ENCODE results near the gene OR52A1.

Gene OR52A1

DNA sequence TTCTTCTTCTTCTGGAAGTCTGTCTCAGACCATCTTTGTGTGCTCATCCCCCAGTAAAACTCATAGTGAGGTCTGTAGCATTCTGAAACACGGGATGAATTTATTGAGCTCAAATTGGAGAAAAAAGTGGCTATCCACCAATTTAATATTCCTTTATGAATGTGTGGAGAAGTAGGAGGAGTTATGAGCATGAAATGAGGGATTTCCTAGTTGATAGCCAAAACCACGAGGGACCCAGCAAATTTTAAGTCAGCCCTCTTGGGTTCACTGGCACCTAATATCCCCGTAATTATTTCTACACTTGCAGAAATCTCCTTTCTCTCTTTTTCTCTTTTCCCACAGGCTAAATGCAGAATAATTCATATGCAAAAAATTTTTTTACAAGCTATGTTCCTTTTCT lies at the start of gene OR52A1:
TSS of gene OR52A1 (minus strand) at position 101 of the 400 bp plus-strand sequence. CDS start 2,388 bp downstream, outside the sequence.
- Histone ChIP-seq H3K4me1 (ENCODE audit: control insufficient read depth, insufficient read depth, low read length) (no peaks in the 10 kb centered on the region), H3K9ac (ENCODE audit: low read depth, low read length) (no peak within 1 kb of the TSS), H3K36me3 (ENCODE audit: control insufficient read depth, insufficient read depth, low read length) (no peaks in the 10 kb centered on the region), H3K9me3 (ENCODE audit: control insufficient read depth, insufficient read depth, low read length) (no peaks in the 10 kb centered on the region), H3K27me3 (ENCODE audit: control insufficient read depth, insufficient read depth, low read length) (no peaks in the 10 kb centered on the region), H3K4me3 (ENCODE audit: low read depth, low read length) (no peak within 1 kb of the TSS)

DNA sequence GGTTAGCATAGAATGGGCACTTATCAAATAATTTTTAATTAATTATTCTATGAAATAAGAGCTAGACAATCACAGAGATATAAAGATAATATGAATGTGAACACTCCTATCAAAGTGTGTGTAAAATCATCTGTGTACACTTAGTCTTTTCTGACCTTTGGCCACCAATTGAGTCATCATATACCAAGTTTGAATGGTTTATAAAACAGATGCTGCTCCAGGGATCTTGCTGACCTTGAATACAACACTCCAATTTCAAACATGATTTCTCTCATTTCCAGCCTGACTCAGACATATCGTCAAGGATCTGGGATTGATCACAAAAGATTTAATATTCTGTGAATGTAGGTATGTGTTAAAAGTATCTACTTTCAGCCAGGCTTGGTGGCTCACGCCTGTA lies 48.8 kb upstream of the OR52A1 start:
- Histone ChIP-seq H3K4me3 (ENCODE audit: low read depth, low read length) (no peak overlapping the region), H3K27me3 (ENCODE audit: control insufficient read depth, insufficient read depth, low read length) (no peaks in the 10 kb centered on the region), H3K36me3 (ENCODE audit: control insufficient read depth, insufficient read depth, low read length) (no peaks in the 10 kb centered on the region), H3K9ac (ENCODE audit: low read depth, low read length) (no peak overlapping the region), H3K4me1 (ENCODE audit: control insufficient read depth, insufficient read depth, low read length) (no peaks in the 10 kb centered on the region), H3K9me3 (ENCODE audit: control insufficient read depth, insufficient read depth, low read length) (no peaks in the 10 kb centered on the region)

DNA sequence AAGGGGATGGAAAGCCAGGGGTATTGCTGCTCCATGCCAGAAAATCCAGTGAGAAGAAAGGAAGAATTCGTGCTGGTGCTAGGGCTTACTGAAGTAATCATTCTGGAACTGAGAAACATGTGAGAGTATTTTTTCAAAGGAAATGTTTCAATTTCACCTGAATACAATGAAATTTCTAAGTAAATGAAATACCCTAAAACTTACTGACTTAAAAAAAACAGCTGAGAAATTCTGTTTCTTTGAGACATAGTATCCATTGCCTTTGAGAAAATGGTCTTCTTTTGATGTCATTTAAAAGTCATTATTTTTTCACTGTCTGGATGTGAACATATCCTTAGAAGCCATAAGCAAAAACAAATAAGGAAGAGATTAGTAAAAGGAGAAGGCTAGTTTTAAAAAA lies 46.0 kb upstream of the OR52A1 start, which contains the start of gene OR51V1:
TSS of gene OR51V1 (minus strand) at position 101 of the 400 bp plus-strand sequence. CDS start at position 101, 0 bp downstream.
- H3K9me3 ChIP-seq (ENCODE audit: control insufficient read depth, insufficient read depth, low read length) = no peaks in the 10 kb centered on the region
- no peaks in the 10 kb centered on the region for H3K27me3 ChIP-seq (ENCODE audit: control insufficient read depth, insufficient read depth, low read length)
- no peaks in the 10 kb centered on the region for H3K4me1 ChIP-seq (ENCODE audit: control insufficient read depth, insufficient read depth, low read length)
- H3K4me3 ChIP-seq (ENCODE audit: low read depth, low read length) = no peak within 1 kb of the TSS
- no peaks in the 10 kb centered on the region for H3K36me3 ChIP-seq (ENCODE audit: control insufficient read depth, insufficient read depth, low read length)
- no peak within 1 kb of the TSS for H3K9ac ChIP-seq (ENCODE audit: low read depth, low read length)

DNA sequence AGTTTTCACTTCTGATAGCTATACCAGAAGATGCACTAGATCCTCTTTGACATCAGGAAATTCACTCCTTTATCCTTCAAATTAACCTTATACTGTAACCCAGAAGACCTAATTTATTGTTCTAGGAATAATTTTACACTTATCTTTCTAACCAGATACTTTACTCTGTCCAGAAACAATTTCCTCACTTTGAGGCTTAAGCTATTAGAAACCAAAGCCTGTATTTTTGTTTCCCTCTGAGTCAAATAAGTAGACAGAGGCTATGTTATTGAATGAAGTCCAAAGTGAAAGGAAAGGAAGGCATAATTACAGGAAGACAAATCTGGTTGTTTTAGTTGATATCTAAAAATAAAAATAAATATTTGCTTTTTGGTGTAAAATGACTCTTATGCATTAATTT lies 43.7 kb upstream of the OR52A1 start:
- Histone ChIP-seq H3K9me3 (ENCODE audit: control insufficient read depth, insufficient read depth, low read length) (no peaks in the 10 kb centered on the region), H3K27me3 (ENCODE audit: control insufficient read depth, insufficient read depth, low read length) (no peaks in the 10 kb centered on the region), H3K4me1 (ENCODE audit: control insufficient read depth, insufficient read depth, low read length) (no peaks in the 10 kb centered on the region)

DNA sequence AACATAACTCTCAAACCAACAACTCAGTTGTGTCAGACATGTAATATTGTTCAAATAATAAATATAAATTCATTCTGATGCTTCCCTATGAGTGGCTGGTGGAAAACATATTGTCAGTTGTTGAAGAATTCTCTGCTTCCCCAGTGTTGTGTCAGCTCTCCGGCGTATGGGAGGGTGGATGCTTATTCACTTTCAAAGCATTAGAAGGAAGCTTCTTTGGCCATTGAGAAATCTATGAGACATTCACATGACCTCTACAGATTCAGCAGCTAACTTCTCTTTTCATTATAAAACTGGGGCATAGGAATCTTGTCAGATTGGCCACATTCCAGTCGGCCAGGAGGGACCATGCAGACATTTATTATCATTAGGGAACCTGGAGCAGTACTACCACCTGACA lies 43.0 kb upstream of the OR52A1 start:
- Histone ChIP-seq H3K4me1 (ENCODE audit: control insufficient read depth, insufficient read depth, low read length) (no peaks in the 10 kb centered on the region), H3K9me3 (ENCODE audit: control insufficient read depth, insufficient read depth, low read length) (no peaks in the 10 kb centered on the region), H3K27me3 (ENCODE audit: control insufficient read depth, insufficient read depth, low read length) (no peaks in the 10 kb centered on the region), H3K4me3 (ENCODE audit: low read depth, low read length) (no peak overlapping the region), H3K9ac (ENCODE audit: low read depth, low read length) (no peak overlapping the region), H3K36me3 (ENCODE audit: control insufficient read depth, insufficient read depth, low read length) (no peaks in the 10 kb centered on the region)

More for the DNA sequence above, 43.7 kb upstream of the OR52A1 start:
- H3K4me3 ChIP-seq (ENCODE audit: low read depth, low read length) = no peak overlapping the region
- no peaks in the 10 kb centered on the region for H3K36me3 ChIP-seq (ENCODE audit: control insufficient read depth, insufficient read depth, low read length)
- H3K9ac ChIP-seq (ENCODE audit: low read depth, low read length) = no peak overlapping the region

DNA sequence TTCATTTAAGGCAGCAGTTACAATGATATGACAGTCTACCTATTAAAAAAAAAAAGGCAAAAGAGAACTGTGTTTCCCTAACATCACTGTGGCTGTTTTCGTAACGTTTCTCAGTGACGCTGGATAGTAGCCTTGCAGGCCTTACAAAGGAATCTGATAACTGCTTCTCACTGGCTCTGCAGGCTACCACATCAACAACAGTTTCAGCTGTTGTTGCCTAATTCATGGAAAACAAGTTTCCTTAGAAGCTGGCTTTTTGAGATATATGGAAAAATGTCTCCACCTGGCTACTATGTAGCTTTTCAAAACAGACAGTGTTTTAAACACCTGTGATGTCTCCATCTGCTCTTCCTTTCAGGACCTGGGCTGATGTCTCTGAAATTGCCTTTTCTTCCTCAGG lies 42.2 kb upstream of the OR52A1 start:
- H3K9me3 ChIP-seq (ENCODE audit: control insufficient read depth, insufficient read depth, low read length) = no peaks in the 10 kb centered on the region
- no peaks in the 10 kb centered on the region for H3K4me1 ChIP-seq (ENCODE audit: control insufficient read depth, insufficient read depth, low read length)
- H3K27me3 ChIP-seq (ENCODE audit: control insufficient read depth, insufficient read depth, low read length) = no peaks in the 10 kb centered on the region
- H3K4me3 ChIP-seq (ENCODE audit: low read depth, low read length) = no peak overlapping the region
- H3K36me3 ChIP-seq (ENCODE audit: control insufficient read depth, insufficient read depth, low read length) = no peaks in the 10 kb centered on the region
- no peak overlapping the region for H3K9ac ChIP-seq (ENCODE audit: low read depth, low read length)

DNA sequence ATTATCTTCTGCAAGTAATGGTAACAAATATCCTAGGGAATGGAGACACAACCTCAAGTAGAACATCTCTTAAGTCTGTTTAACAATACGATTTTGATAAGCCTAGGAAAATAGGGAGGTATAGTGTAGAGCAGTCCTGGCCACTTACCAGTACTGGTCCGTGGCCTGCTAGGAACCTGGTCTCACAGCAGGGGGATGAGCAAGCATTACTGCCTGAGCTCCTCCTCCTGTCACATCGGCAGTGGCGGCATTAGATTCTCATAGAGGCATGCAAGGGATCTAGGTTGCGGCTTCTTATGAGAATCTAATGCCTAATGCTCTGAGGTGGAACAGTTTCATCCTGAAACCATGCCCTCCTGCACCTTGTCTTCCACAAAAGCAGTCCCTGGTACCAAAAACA lies 41.5 kb upstream of the OR52A1 start:
- Histone ChIP-seq H3K9ac (ENCODE audit: low read depth, low read length) (no peak overlapping the region), H3K9me3 (ENCODE audit: control insufficient read depth, insufficient read depth, low read length) (no peaks in the 10 kb centered on the region), H3K36me3 (ENCODE audit: control insufficient read depth, insufficient read depth, low read length) (no peaks in the 10 kb centered on the region), H3K4me3 (ENCODE audit: low read depth, low read length) (no peak overlapping the region), H3K4me1 (ENCODE audit: control insufficient read depth, insufficient read depth, low read length) (no peaks in the 10 kb centered on the region), H3K27me3 (ENCODE audit: control insufficient read depth, insufficient read depth, low read length) (no peaks in the 10 kb centered on the region)

DNA sequence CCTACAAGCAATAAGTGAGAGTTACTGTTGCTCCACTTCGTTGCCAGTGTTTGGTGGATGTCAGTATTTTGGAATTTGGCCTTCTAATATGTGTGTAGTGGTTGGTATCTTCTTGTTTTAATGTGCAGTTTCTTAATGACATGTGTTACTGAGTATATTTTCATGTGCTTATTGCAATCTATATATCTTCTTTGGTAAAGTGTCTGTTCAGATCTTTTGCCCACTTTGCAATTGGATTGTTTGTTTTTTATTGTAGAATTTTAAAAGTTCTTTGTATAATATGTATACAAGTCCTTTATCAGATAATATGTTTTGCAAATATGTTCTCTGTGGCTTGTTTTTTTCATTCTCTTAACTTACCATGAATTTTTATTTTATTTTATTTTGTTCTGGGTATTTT lies 38.2 kb upstream of the OR52A1 start:
- H3K36me3 ChIP-seq (ENCODE audit: control insufficient read depth, insufficient read depth, low read length) = no peaks in the 10 kb centered on the region
- H3K9ac ChIP-seq (ENCODE audit: low read depth, low read length) = no peak overlapping the region
- peaks cover 2% of the 10 kb centered on the region for H3K9me3 ChIP-seq (ENCODE audit: control insufficient read depth, insufficient read depth, low read length)
- no peaks in the 10 kb centered on the region for H3K4me1 ChIP-seq (ENCODE audit: control insufficient read depth, insufficient read depth, low read length)
- H3K4me3 ChIP-seq (ENCODE audit: low read depth, low read length) = no peak overlapping the region
- no peaks in the 10 kb centered on the region for H3K27me3 ChIP-seq (ENCODE audit: control insufficient read depth, insufficient read depth, low read length)

DNA sequence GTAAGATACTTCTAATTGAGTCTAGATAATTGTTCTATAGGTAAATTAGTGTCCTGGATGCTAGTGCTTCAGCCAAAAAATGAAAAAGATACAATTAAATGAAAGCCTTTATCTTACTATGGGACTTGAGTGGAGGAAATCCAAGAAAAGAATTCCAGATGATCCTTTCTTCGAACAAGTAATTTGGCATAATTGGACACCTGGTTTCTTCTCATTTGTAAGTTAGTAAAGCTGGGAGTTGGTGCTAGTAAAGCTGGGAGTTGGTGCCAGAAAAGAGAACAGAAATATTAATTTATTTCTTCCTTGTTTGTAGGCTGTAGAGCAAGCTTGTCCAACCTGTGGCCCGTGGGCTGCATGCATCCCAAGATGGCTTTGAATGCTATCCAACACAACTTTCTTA lies 33.6 kb upstream of the OR52A1 start:
- no peaks in the 10 kb centered on the region for H3K27me3 ChIP-seq (ENCODE audit: control insufficient read depth, insufficient read depth, low read length)

DNA sequence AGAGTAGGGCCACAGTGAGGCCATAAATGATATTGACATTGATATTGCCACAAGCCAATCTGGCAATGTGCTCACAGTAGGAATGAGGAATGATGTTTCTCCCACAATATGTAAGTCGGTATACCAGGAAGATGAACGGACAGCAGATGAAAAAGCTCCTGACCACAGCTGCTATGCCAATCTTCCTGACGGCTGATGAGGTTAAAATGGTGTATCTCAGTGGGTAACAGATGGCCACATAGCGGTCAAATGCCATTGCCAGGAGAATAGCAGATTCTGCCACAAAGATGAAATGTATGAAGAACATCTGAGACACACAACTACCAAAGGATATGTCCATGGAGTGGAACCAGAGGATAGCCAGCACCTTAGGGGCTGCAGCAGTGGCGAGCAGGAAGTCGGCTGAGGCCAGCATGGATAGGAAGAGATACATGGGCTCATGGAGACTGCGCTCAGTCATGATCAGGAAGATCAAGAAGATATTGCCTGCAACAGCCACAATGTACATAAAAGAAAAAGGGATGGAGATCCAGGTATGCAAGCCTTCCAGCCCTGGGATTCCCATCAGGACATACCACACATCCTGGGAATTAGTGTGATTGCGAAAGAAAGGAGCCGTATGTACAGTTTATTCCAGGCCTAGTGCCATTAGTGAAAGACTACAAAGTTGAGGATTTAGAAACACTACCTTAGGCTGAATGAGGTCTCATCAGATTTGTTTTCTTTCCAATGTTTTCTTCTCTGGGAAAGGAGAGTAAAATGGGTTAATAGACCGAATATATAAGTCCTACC lies 23.7 kb upstream of the OR52A1 start:
- Histone ChIP-seq H3K4me3 (ENCODE audit: low read depth, low read length) (no peak overlapping the region), H3K36me3 (ENCODE audit: control insufficient read depth, insufficient read depth, low read length) (no peaks in the 10 kb centered on the region), H3K9ac (ENCODE audit: low read depth, low read length) (no peak overlapping the region), H3K9me3 (ENCODE audit: control insufficient read depth, insufficient read depth, low read length) (no peaks in the 10 kb centered on the region), H3K4me1 (ENCODE audit: control insufficient read depth, insufficient read depth, low read length) (no peaks in the 10 kb centered on the region), H3K27me3 (ENCODE audit: control insufficient read depth, insufficient read depth, low read length) (no peaks in the 10 kb centered on the region)

More for the DNA sequence above, 33.6 kb upstream of the OR52A1 start:
- no peaks in the 10 kb centered on the region for H3K36me3 ChIP-seq (ENCODE audit: control insufficient read depth, insufficient read depth, low read length)
- no peak overlapping the region for H3K9ac ChIP-seq (ENCODE audit: low read depth, low read length)
- no peak overlapping the region for H3K4me3 ChIP-seq (ENCODE audit: low read depth, low read length)
- no peaks in the 10 kb centered on the region for H3K4me1 ChIP-seq (ENCODE audit: control insufficient read depth, insufficient read depth, low read length)
- peaks cover 2% of the 10 kb centered on the region for H3K9me3 ChIP-seq (ENCODE audit: control insufficient read depth, insufficient read depth, low read length)

DNA sequence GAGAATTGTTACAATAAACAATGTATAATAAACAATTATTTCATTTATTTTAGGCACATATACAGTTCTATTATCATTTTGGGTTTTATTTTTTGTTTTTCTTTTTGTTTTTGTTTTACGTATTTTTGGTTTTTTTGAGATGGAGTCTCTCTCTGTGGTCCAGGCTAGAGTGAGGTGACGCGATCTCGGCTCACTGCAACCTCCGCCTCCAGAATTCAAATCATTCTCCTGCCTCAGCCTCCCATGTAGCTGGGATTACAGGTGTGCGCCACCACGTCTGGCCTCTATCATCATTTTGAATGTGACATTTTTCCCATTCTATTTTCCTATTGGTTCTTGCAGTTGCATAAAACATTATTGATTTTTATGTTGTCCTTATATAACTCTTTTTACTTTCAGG lies 20.4 kb upstream of the OR52A1 start:
- no peaks in the 10 kb centered on the region for H3K36me3 ChIP-seq (ENCODE audit: control insufficient read depth, insufficient read depth, low read length)
- H3K4me1 ChIP-seq (ENCODE audit: control insufficient read depth, insufficient read depth, low read length) = no peaks in the 10 kb centered on the region
- no peaks in the 10 kb centered on the region for H3K9me3 ChIP-seq (ENCODE audit: control insufficient read depth, insufficient read depth, low read length)
- H3K27me3 ChIP-seq (ENCODE audit: control insufficient read depth, insufficient read depth, low read length) = no peaks in the 10 kb centered on the region
- no peak overlapping the region for H3K4me3 ChIP-seq (ENCODE audit: low read depth, low read length)
- H3K9ac ChIP-seq (ENCODE audit: low read depth, low read length) = no peak overlapping the region

DNA sequence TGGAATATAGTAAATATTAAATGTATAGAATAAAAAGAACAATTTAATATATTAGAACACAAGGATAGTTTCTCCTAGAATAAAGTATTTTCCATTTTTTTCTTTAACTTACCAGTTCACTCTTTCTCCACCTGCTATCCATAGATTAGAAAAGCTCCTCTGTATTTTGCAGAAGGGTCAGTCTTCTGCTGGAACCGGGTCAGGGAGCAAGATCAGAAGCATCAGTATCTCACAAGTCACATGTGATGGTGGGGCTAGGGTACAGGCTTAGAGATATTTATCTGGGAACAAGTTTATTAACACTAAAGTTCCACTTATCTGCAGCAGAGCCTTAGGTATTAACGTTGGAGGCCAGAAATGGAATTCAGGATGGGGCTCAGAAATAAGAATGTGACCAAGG lies 17.3 kb upstream of the OR52A1 start:
- H3K27me3 ChIP-seq (ENCODE audit: control insufficient read depth, insufficient read depth, low read length) = no peaks in the 10 kb centered on the region
- H3K4me1 ChIP-seq (ENCODE audit: control insufficient read depth, insufficient read depth, low read length) = no peaks in the 10 kb centered on the region
- no peaks in the 10 kb centered on the region for H3K9me3 ChIP-seq (ENCODE audit: control insufficient read depth, insufficient read depth, low read length)
- no peak overlapping the region for H3K9ac ChIP-seq (ENCODE audit: low read depth, low read length)
- H3K36me3 ChIP-seq (ENCODE audit: control insufficient read depth, insufficient read depth, low read length) = no peaks in the 10 kb centered on the region
- no peak overlapping the region for H3K4me3 ChIP-seq (ENCODE audit: low read depth, low read length)

Data from iPS-15b (cell line).